NCI-H748 treated with DMSO at 0.1 percent for 48 hours (cell line): ENCODE results near the gene FGF5.
"Not testable (repeated sequence)": the region's sequence is repeated elsewhere in the genome, so short reads cannot be mapped to it uniquely, and the experiment has no call there.

ENCODE experiments used
- DNase-seq: peaks from one replicate; lab custom pipeline; 2025; lab: John Stamatoyannopoulos, UW

FGF5 gene

DNA sequence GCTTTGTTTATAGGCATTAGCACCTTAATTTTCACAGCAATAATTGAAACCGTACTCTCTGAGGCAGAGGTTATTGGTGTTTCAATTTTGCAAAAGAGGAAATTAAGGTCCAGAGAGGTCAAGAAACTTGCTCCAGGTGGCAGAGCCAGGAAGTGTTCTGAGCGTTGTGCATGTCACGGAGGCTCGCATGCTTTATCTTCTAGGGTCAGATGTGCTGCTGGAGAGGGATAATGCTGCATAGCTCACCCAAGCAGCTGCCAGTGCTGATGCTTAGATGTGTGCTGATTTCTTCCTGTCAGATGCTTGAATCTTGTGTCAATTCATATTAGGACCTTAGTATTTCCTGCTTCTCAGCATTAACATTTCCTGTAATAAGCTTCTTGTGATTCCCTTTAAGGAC is 13.0 kb upstream of the FGF5 start:
- DNase-seq: no peak

- DNase-seq: no peak
Measured at GRCh38 chr4:80254114-80254513, 12.3 kb upstream of the FGF5 start.

- peak; percentile 42 for DNase-seq
Measured at GRCh38 chr4:80255329-80256095, 11.0 kb upstream of the FGF5 start.

DNA sequence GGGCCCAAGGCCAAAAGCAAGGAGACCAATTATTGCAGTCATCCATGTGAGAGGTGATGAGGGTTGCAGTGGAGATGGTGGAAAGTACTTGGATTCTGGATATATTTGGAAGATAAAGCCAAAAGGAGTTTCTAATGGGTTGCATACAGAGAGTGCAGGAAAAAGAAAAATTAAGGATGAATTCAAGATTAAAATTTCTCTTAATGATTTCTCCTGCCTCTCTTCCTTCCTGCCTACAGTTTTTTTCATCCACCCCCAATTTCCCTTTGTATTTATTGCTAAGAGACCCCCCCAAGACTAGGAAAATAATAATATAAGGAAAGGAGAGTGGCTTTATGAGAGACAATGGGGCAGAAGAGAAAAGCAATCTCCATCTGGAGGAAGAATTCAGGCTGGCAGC is 8.6 kb upstream of the FGF5 start:
- peak; percentile 9 for DNase-seq

GRCh38 chr4:80259012-80259411 is 7.5 kb upstream of the FGF5 start:
- DNase-seq: peak; percentile 89

GRCh38 chr4:80259817-80260216 is 6.6 kb upstream of the FGF5 start:
- no peak for DNase-seq

DNA sequence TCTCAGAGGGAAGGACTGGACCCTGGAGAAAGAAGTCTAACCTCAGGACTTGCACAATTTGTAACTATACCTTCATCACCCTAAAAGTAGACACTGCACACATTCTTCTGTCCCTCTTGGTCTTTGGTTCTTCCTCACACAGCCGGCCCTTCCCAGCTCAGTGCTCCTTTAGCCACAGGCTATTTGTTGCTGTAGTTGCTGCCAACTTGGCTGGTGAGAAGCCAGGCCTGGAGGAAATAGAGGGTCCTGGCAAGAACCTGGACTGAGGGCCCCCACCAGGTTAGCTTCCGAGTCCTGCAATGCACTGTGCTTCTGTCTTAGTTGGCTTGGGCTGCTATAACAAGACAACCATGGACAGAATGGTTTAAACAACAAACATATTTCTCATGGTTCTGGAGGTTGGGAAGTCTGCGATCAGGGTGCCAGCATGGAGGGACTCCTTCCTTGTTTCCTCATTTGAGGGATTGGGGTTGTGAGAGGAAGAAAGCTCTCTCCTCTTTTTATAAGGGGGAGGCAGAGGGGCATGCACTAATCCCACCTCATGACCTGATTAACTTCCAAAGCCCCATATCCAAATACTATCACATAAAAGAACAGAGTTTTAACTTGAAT is 4.4 kb upstream of the FGF5 start:
- no peak for DNase-seq

GRCh38 chr4:80263541-80264351 is 2.7 kb upstream of the FGF5 start:
- no peak for DNase-seq

DNA sequence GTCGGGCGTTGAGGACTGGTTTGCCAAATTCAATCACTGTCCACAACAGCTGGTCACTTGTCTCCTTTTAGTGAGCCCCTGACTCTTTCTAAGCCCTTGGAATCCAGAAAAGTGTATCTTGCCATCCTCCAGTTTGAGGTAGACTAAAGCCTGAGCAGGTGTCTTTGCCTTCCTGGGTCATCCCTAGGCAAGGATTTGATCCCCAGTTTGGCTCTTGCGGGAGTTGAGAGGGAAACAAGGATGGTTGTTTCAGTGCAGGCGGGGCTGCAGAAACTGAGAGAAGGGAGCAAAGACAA is 2.2 kb upstream of the FGF5 start:
- no peak for DNase-seq

GRCh38 chr4:80264825-80265224 is 1.6 kb upstream of the FGF5 start:
- DNase-seq: no peak

DNA sequence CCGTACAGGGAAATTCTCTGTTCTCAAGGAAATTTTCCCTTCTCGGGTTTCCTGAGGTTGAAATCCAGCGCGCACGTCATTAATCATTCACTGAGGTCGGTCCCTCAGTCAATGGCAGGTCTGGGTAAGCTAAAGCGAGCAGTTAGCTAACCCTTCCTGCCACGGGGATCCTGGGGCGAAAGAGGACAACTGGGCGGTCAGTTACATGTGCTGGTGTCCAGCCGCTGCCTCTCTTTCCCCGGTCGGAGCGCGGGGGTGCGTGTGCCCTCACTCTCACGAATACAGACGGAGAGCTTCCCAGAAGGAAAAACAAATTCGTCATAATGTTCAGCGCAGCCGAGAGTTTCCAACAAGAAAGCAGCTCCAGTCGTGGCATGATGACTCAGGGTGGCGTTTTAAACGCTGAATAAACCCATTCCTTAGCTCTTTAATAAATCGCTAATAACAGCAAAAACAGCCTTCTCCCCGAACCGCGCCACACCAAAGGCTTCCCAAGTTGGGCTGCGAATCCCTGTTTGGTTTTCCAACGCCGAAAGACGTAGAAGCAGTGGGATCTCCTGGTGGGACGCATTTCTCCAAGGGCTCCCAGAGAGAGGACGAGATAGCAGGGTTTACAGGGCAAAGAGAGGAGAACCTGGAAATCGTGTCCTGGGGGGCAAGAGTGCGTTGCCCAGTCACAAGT is 752 bp upstream of the FGF5 start:
- no peak for DNase-seq

- DNase-seq: peak; percentile 25
Measured at GRCh38 chr4:80266902-80267380, 477 bp downstream of the FGF5 start.

- peak; percentile 52 for DNase-seq
Measured at GRCh38 chr4:80268081-80268823, 1.8 kb downstream of the FGF5 start.

DNA sequence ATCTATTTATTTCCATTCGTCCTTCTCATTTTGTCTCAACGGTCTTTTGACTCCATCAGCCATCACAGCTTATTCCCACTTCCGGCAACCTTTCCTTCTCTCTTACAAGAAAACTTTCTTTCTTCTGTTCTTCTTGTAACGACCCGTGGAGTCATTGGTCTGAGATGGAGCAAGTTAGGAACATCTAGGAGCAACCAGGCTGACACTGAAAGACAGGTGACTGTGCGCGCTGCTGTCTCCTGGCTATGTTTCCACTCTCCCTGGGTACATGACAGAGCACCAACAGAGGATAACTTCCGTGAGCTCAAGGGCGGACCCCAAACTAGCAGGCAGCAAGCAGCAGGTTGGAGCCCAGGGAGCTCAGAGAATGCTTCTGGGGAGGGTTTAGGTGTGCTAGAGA is 2.5 kb downstream of the FGF5 start:
- DNase-seq: peak; percentile 32

DNA sequence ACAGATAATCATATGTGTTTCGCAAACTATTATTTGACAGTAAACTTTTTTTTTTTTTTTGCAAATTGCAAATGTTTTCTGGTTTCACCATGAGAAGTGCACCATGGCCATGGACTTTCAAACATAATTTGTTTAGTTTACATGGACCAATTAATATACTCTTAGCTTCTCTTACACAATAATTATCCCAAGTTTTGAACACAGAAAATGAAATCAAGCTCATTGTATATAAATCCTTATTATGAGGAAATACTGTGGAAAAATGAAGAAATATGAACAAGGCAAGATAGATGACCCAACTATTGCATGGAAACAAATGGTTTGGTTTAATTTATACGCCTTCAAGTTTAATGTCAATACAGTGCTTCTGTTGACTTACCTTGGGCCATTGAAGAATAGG is 3.9 kb downstream of the FGF5 start:
- no peak for DNase-seq

GRCh38 chr4:80270868-80271267 is 4.4 kb downstream of the FGF5 start:
- no peak for DNase-seq

GRCh38 chr4:80271801-80272200 is 5.3 kb downstream of the FGF5 start:
- no peak for DNase-seq

- no peak for DNase-seq
Measured at GRCh38 chr4:80276931-80277330, 10.5 kb downstream of the FGF5 start.

- DNase-seq: no peak
Measured at GRCh38 chr4:80279751-80280150, 13.3 kb downstream of the FGF5 start.

- DNase-seq: no peak
Measured at GRCh38 chr4:80286451-80286850, 20.0 kb downstream of the FGF5 start.

GRCh38 chr4:80290665-80291064 is 24.2 kb downstream of the FGF5 start:
- DNase-seq: not testable (repeated sequence)

- no peak for DNase-seq
Measured at GRCh38 chr4:80294206-80294605, 27.7 kb downstream of the FGF5 start.
